ENCODE results near the gene PTPN3. TPM values are rescaled to one million over a fixed set of nuclear protein-coding genes. Genes with fewer than 3 reads are reported as not detected.

Gene PTPN3
- total RNA-seq, 1 donor from 2014 or later = 7.8 TPM

DNA sequence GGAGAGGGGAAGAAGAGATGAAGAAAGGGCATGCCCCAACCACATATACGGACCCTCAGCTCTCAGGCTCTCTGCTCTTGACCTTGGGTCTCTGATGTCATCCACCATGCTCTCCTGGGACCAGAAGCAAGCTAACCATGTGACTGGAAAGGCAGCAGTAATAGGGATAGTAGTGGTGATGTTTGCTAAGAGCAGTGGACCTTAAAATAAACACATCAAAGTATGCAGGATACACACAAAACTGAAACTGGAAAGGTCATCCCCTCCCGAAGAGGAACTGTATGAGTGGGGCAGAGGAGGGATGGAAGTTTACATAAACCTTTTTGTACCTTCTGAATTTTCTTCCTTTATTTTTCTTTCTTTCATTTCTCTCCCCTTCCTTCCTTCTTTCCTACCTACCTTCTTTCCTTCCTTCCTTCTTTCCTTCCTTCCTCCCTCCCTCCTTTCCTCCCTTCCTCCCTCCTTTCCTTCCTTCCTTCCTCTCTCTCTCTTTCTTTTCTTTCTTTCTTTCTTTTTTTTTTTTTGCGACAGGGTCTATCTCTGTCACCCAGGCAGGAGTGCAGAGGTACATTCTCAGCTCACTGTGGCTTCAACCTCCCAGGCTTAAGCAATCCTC lies 8.1 kb upstream of the PTPN3 start:
- H3K36me3 ChIP-seq (ENCODE audit: control insufficient read depth in 3 of 3, insufficient read depth in 3 of 3, low read length in 3 of 3) = no peaks in the 10 kb centered on the region
- no peak overlapping the region for H3K9ac ChIP-seq (ENCODE audit: low read depth in 1 of 3, low read length in 3 of 3)
- peak overlapping the region in 1 of 3 donors; percentile 4 for H3K4me3 ChIP-seq (ENCODE audit: low read length in 3 of 3)
- H3K27me3 ChIP-seq (ENCODE audit: control insufficient read depth in 3 of 3, insufficient read depth in 3 of 3, low read length in 3 of 3) = peaks cover 0 to 4% (median 0%) of the 10 kb centered on the region in 3 donors
- H3K4me1 ChIP-seq (ENCODE audit: control insufficient read depth in 3 of 3, insufficient read depth in 3 of 3, low read length in 3 of 3) = peaks cover 9 to 24% (median 12%) of the 10 kb centered on the region in 3 donors
- no peaks in the 10 kb centered on the region for H3K9me3 ChIP-seq (ENCODE audit: control insufficient read depth in 3 of 3, low read length in 3 of 3)
- H3K27ac ChIP-seq (ENCODE audit: low read depth, low read length) = peak overlapping the region; percentile 77

DNA sequence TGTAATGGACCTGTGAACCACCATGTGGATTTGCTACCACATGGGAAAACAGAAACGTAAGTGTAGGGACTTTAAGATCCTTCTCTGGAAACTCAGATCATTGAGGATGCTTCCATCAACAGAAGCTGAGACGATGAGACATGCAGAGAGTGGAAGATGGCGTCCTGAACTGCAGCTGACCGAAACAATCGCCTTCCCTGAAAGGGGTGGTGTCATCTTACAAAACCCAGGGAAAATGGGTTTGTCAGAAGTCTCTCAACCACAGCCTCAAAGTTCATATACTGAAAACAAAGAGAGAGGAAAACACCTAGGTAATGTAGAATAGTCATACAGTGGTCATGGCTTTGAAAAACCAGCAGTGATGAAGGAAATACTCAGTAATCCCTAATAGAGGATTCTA lies 6.6 kb upstream of the PTPN3 start:
- Histone ChIP-seq H3K4me1 (ENCODE audit: control insufficient read depth in 3 of 3, insufficient read depth in 3 of 3, low read length in 3 of 3) (peaks cover 9 to 21% (median 12%) of the 10 kb centered on the region in 3 donors), H3K36me3 (ENCODE audit: control insufficient read depth in 3 of 3, insufficient read depth in 3 of 3, low read length in 3 of 3) (no peaks in the 10 kb centered on the region), H3K27ac (ENCODE audit: low read depth, low read length) (no peak overlapping the region)

GRCh38 chr9:109500421-109500974 lies 2.4 kb upstream of the PTPN3 start:
- H3K4me1 ChIP-seq (ENCODE audit: control insufficient read depth in 3 of 3, insufficient read depth in 3 of 3, low read length in 3 of 3) = peaks cover 7 to 17% (median 13%) of the 10 kb centered on the region in 3 donors
- H3K4me3 ChIP-seq (ENCODE audit: low read length in 3 of 3) = no peak overlapping the region
- H3K27ac ChIP-seq (ENCODE audit: low read depth, low read length) = no peak overlapping the region
- H3K36me3 ChIP-seq (ENCODE audit: control insufficient read depth in 3 of 3, insufficient read depth in 3 of 3, low read length in 3 of 3) = no peaks in the 10 kb centered on the region
- H3K9me3 ChIP-seq (ENCODE audit: control insufficient read depth in 3 of 3, low read length in 3 of 3) = no peaks in the 10 kb centered on the region
- H3K9ac ChIP-seq (ENCODE audit: low read depth in 1 of 3, low read length in 3 of 3) = no peak overlapping the region
- H3K27me3 ChIP-seq (ENCODE audit: control insufficient read depth in 3 of 3, insufficient read depth in 3 of 3, low read length in 3 of 3) = peaks cover 3 to 12% (median 5%) of the 10 kb centered on the region in 3 donors

More for the DNA sequence above, 6.6 kb upstream of the PTPN3 start:
- H3K9me3 ChIP-seq (ENCODE audit: control insufficient read depth in 3 of 3, low read length in 3 of 3) = no peaks in the 10 kb centered on the region
- H3K4me3 ChIP-seq (ENCODE audit: low read length in 3 of 3) = no peak overlapping the region
- no peak overlapping the region for H3K9ac ChIP-seq (ENCODE audit: low read depth in 1 of 3, low read length in 3 of 3)
- peaks cover 0 to 4% (median 0%) of the 10 kb centered on the region in 3 donors for H3K27me3 ChIP-seq (ENCODE audit: control insufficient read depth in 3 of 3, insufficient read depth in 3 of 3, low read length in 3 of 3)

DNA sequence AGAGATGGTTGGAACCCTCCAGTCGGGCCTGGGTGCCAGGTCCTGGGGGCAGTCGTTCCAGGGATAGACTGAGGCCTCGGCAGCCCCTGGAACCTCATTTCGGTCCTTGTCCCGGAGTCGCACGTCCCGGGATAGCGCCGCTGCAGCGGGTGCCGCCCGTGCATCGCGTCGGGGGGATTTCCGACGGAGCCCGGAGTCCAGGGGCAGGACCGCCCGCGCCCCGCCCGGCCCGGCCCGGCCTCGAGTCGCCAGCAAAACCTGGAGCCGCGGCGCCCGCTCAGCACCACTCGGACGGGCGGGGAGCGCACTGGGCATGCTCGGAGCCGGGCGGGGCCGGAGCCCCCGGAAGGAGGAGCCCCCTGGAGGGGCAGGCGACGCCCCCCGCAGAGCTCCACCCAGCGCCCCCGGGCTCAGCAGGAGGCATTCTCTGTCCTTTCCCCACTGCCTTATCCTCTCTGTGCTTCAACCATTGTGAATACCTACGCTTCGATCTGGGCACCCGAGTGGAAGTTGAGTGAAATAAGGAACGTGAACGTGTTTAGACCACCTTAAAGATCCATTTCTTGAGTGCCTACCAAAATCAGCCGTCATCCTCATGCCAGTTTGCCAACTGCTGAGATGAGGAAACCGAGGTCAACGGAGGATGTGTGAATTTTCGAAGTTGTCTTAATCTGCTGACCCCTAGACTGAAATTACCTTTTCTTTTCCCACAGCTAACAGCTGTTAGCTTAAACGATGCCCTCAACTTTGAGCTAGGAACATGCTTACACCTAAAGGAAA lies 1.7 kb upstream of the PTPN3 start:
- Histone ChIP-seq H3K9me3 (ENCODE audit: control insufficient read depth in 3 of 3, low read length in 3 of 3) (no peaks in the 10 kb centered on the region), H3K27me3 (ENCODE audit: control insufficient read depth in 3 of 3, insufficient read depth in 3 of 3, low read length in 3 of 3) (peaks cover 3 to 12% (median 5%) of the 10 kb centered on the region in 3 donors), H3K4me3 (ENCODE audit: low read length in 3 of 3) (peak overlapping the region; percentile 47 to 70 (median 54)), H3K27ac (ENCODE audit: low read depth, low read length) (no peak overlapping the region), H3K9ac (ENCODE audit: low read depth in 1 of 3, low read length in 3 of 3) (peak overlapping the region; percentile 16 to 62 (median 54)), H3K4me1 (ENCODE audit: control insufficient read depth in 3 of 3, insufficient read depth in 3 of 3, low read length in 3 of 3) (peaks cover 7 to 22% (median 13%) of the 10 kb centered on the region in 3 donors), H3K36me3 (ENCODE audit: control insufficient read depth in 3 of 3, insufficient read depth in 3 of 3, low read length in 3 of 3) (no peaks in the 10 kb centered on the region)

DNA sequence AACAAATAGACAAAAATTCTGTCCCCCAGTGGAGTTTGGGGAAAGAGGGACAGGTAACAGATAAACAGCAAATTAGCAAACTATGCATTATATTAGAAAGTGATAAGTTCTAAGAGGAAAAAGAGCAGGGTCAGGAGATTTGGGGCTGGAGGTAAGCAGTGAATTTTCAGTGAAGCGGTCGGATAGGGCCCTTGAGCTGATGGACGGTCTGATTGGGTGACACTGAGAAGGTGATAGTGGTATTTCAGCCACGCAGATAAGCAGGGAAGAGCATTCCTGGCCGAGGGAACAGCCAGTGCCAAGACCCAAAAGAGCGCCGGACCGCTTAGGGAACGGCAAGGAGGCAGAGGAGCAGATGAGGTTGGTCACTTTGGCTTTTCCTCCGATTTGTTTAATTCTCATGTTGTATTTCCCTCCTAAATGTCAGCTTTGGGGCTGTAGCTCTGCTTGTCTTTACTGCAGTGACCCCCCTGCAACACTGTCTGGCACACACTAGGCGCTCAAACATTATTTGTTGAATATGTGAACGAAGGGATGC lies 1.1 kb upstream of the PTPN3 start:
- peak overlapping the region in 2 of 3 donors; percentile 16 to 62 for H3K9ac ChIP-seq (ENCODE audit: low read depth in 1 of 3, low read length in 3 of 3)
- peaks cover 3 to 12% (median 5%) of the 10 kb centered on the region in 3 donors for H3K27me3 ChIP-seq (ENCODE audit: control insufficient read depth in 3 of 3, insufficient read depth in 3 of 3, low read length in 3 of 3)
- H3K27ac ChIP-seq (ENCODE audit: low read depth, low read length) = no peak overlapping the region
- peak overlapping the region; percentile 42 to 70 (median 53) for H3K4me3 ChIP-seq (ENCODE audit: low read length in 3 of 3)
- H3K9me3 ChIP-seq (ENCODE audit: control insufficient read depth in 3 of 3, low read length in 3 of 3) = no peaks in the 10 kb centered on the region
- no peaks in the 10 kb centered on the region for H3K36me3 ChIP-seq (ENCODE audit: control insufficient read depth in 3 of 3, insufficient read depth in 3 of 3, low read length in 3 of 3)
- H3K4me1 ChIP-seq (ENCODE audit: control insufficient read depth in 3 of 3, insufficient read depth in 3 of 3, low read length in 3 of 3) = peaks cover 7 to 27% (median 13%) of the 10 kb centered on the region in 3 donors

DNA sequence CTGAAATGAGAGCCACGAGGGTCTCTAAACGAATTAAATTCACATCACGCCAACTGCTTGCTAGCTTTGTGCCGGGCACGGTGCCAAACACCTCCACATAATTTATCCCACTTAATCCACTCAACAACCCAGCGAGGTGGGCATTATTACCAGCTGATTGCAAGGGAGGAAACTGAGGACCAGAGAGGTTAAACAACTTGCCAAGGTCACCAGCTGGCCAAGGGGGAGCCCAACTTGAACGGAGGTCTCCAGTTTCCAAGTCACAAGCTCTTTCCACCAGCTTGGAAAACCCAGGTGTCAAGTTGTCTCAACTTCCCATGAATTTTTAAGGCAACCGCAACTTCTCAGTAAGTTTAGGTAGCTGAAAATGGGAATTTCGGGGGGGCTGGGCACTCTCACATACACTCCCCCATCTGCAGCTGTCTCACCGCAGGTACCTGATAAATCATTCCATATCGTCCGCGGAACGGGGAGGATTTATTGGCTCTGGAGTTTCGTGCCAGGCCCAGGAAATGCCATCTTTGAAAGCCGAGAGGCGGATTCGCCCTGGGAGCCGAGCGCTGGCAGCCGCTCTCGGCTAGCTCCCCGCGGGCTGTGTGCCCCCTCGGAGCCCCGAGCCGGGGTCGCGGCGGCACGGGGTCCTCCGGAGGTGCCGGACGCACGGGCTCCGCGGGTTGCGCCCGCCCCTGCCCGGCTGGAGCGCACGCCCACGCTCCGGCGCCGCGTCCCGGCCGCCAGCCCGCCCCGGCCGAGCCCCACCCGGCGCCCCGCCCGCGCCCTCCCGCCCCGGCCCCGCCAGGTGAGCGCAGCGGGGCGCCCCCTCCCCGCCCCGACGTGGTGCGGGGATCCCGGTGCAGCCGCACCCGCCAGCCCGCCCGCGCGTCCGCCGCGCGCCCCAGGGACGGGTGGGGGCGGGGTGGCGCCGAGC lies 617 bp downstream of the PTPN3 start:
- no peaks in the 10 kb centered on the region for H3K9me3 ChIP-seq (ENCODE audit: control insufficient read depth in 3 of 3, low read length in 3 of 3)
- peak overlapping the region; percentile 28 for H3K27ac ChIP-seq (ENCODE audit: low read depth, low read length)
- H3K27me3 ChIP-seq (ENCODE audit: control insufficient read depth in 3 of 3, insufficient read depth in 3 of 3, low read length in 3 of 3) = peaks cover 3 to 12% (median 5%) of the 10 kb centered on the region in 3 donors
- H3K36me3 ChIP-seq (ENCODE audit: control insufficient read depth in 3 of 3, insufficient read depth in 3 of 3, low read length in 3 of 3) = no peaks in the 10 kb centered on the region
- peak overlapping the region; percentile 55 to 73 (median 64) for H3K4me3 ChIP-seq (ENCODE audit: low read length in 3 of 3)
- H3K4me1 ChIP-seq (ENCODE audit: control insufficient read depth in 3 of 3, insufficient read depth in 3 of 3, low read length in 3 of 3) = peaks cover 7 to 36% (median 13%) of the 10 kb centered on the region in 3 donors
- H3K9ac ChIP-seq (ENCODE audit: low read depth in 1 of 3, low read length in 3 of 3) = peak overlapping the region; percentile 46 to 80 (median 67)

GRCh38 chr9:109496841-109497225 lies 1.3 kb downstream of the PTPN3 start:
- Histone ChIP-seq H3K4me3 (ENCODE audit: low read length in 3 of 3) (peak overlapping the region in 2 of 3 donors; percentile 64 to 73), H3K27ac (ENCODE audit: low read depth, low read length) (peak overlapping the region; percentile 28), H3K9me3 (ENCODE audit: control insufficient read depth in 3 of 3, low read length in 3 of 3) (no peaks in the 10 kb centered on the region), H3K36me3 (ENCODE audit: control insufficient read depth in 3 of 3, insufficient read depth in 3 of 3, low read length in 3 of 3) (no peaks in the 10 kb centered on the region), H3K27me3 (ENCODE audit: control insufficient read depth in 3 of 3, insufficient read depth in 3 of 3, low read length in 3 of 3) (peaks cover 3 to 12% (median 5%) of the 10 kb centered on the region in 3 donors), H3K4me1 (ENCODE audit: control insufficient read depth in 3 of 3, insufficient read depth in 3 of 3, low read length in 3 of 3) (peaks cover 7 to 40% (median 13%) of the 10 kb centered on the region in 3 donors), H3K9ac (ENCODE audit: low read depth in 1 of 3, low read length in 3 of 3) (peak overlapping the region in 2 of 3 donors; percentile 67 to 80)

DNA sequence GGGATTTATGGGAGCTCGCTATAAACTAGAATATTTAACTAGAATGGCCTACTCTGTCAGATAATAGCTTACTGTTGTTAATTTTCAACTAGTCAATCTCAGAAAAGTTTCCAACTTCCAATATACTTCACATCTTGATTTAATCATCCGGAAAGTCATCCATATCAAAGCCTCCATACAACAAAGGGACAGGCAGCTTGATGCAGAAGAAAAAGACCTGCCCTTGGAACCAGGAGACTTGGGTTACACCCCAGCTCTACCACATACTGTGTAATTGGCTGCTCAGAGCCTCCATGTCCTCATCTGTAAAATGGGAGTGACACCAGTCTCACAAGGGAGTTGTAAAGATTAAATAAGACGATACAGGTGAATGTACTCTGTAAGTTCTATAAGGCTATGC lies 1.9 kb downstream of the PTPN3 start:
- no peaks in the 10 kb centered on the region for H3K9me3 ChIP-seq (ENCODE audit: control insufficient read depth in 3 of 3, low read length in 3 of 3)
- H3K36me3 ChIP-seq (ENCODE audit: control insufficient read depth in 3 of 3, insufficient read depth in 3 of 3, low read length in 3 of 3) = no peaks in the 10 kb centered on the region
- no peak overlapping the region for H3K27ac ChIP-seq (ENCODE audit: low read depth, low read length)
- H3K4me3 ChIP-seq (ENCODE audit: low read length in 3 of 3) = no peak overlapping the region
- H3K4me1 ChIP-seq (ENCODE audit: control insufficient read depth in 3 of 3, insufficient read depth in 3 of 3, low read length in 3 of 3) = peaks cover 7 to 40% (median 13%) of the 10 kb centered on the region in 3 donors
- no peak overlapping the region for H3K9ac ChIP-seq (ENCODE audit: low read depth in 1 of 3, low read length in 3 of 3)
- H3K27me3 ChIP-seq (ENCODE audit: control insufficient read depth in 3 of 3, insufficient read depth in 3 of 3, low read length in 3 of 3) = peaks cover 3 to 12% (median 5%) of the 10 kb centered on the region in 3 donors

DNA sequence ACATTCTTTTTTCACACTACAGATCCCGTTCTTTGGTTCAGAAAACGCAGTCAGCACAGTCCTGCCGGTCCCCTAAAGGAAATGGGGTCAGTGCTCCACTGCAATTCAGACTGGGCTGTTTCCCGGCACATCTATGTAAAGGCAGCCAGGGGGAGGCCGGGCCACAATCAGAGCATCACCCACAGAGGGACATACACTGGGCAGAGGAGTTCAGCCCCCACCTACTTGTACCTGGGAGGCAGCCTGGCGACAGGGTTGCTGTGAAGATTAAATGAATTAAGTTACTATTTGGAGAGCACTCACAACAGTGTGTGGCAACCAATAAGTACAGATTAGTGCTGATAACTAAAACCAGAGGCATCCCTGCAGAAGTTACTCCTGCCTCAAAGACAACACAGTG lies 4.5 kb downstream of the PTPN3 start:
- H3K4me3 ChIP-seq (ENCODE audit: low read length in 3 of 3) = no peak overlapping the region
- H3K27ac ChIP-seq (ENCODE audit: low read depth, low read length) = no peak overlapping the region
- H3K36me3 ChIP-seq (ENCODE audit: control insufficient read depth in 3 of 3, insufficient read depth in 3 of 3, low read length in 3 of 3) = no peaks in the 10 kb centered on the region
- no peak overlapping the region for H3K9ac ChIP-seq (ENCODE audit: low read depth in 1 of 3, low read length in 3 of 3)
- peaks cover 2 to 4% (median 3%) of the 10 kb centered on the region in 3 donors for H3K27me3 ChIP-seq (ENCODE audit: control insufficient read depth in 3 of 3, insufficient read depth in 3 of 3, low read length in 3 of 3)
- H3K9me3 ChIP-seq (ENCODE audit: control insufficient read depth in 3 of 3, low read length in 3 of 3) = no peaks in the 10 kb centered on the region
- H3K4me1 ChIP-seq (ENCODE audit: control insufficient read depth in 3 of 3, insufficient read depth in 3 of 3, low read length in 3 of 3) = peaks cover 0 to 45% (median 7%) of the 10 kb centered on the region in 3 donors

Data from skeletal muscle tissue (tissue), 4 donors.